ENCODE data around the gene MSANTD3. TPM values are rescaled to one million over a fixed set of nuclear protein-coding genes. Genes with fewer than 3 reads are reported as not detected.
"Not testable (repeated sequence)": the region's sequence is repeated elsewhere in the genome, so short reads cannot be mapped to it uniquely, and the experiment has no call there.

The MSANTD3 gene
- total RNA-seq, 5 donors from 2014 or later (not counting 1 experiment from before 2014, with no cell fraction given), result 7.7 to 15.3 (median 13.1) TPM

- Histone ChIP-seq H3K4me1 (ENCODE audit: control insufficient read depth in 1 of 2, extremely low read depth in 1 of 2, insufficient read depth in 2 of 2, low read length in 2 of 2) (peaks cover 10 to 12% of the 10 kb centered on the region in 2 experiments), H3K9me3 (no peaks in the 10 kb centered on the region), H3K4me3 (ENCODE audit: control insufficient read depth in 1 of 2, extremely low read depth in 1 of 2, low read length in 1 of 2) (peak overlapping the region; percentile 64 to 88), H3K36me3 (ENCODE audit: control insufficient read depth in 2 of 2, extremely low read depth in 1 of 2, insufficient read depth in 1 of 2, low read length in 1 of 2) (no peaks in the 10 kb centered on the region), H3K27ac (ENCODE audit: low read length) (no peak overlapping the region), H3K27me3 (replicated peaks in 1 of 2; ENCODE audit: control insufficient read depth in 2 of 2, extremely low read depth in 1 of 2, insufficient read depth in 2 of 2, low read length in 1 of 2) (peaks cover 0 to 9% of the 10 kb centered on the region in 2 experiments)
- CTCF ChIA-PET, result interaction anchor here in 1 of 2 donors (1.0 to 1.4 kb wide), 4 partner anchors 15 to 88 kb away, joined by 3 to 5 read pairs (median 4); no protein-coding TSS in a partner anchor
- Mint-ChIP-seq H3K27ac (peak overlapping the region; percentile 74 to 87), H3K9me3 (peaks cover 0 to 3% (median 0%) of the 10 kb centered on the region in 3 donors), H3K27me3 (peaks cover 14 to 17% of the 10 kb centered on the region in 2 donors), H3K4me3 (peak overlapping the region; percentile 82 to 89 (median 87)), H3K4me1 (peaks cover 13 to 14% (median 13%) of the 10 kb centered on the region in 3 donors), H3K36me3 (no peaks in the 10 kb centered on the region)
- DNase-seq, result peak; percentile 62 to 92 (median 81)
- ATAC-seq (replicated peaks in 1 of 4), result peak; percentile 99 to 100 (median 100)
- POLR2A ChIA-PET, result no interaction called here
- 10% methylated on average over 14 of the region's 38 CpGs for whole genome bisulfite sequencing (ENCODE audit: insufficient coverage)
These were observed 15.3 kb upstream of the MSANTD3 start for GRCh38 chr9:100411472-100412283.

DNA sequence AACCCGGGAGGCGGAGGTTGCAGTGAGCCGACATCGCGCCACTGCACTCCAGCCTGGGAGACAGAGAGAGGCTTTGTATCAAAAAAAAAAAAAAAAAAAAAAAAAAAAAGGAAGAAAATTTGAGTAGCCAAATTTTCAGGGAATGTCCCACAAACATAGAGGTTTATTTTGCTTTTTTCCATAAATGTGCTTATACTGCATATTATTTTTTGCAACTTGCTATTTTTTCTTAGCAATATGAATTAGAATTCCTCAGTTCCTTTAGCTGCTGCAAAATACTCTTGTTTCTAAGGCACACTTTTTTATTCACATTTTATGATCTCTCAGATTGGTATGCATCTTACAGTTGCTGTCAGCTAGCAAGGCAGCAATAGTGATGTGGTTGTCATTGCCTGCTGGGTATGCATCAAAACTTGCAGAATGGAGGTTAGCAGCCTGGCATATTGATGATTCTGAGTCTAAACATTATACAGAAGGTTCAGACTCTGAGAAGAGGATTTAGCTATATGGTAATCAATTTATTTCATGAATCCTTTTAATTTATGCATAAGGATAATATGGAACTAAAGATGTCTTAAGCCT lies 13.0 kb upstream of the MSANTD3 start:
- peaks cover 0 to 3% (median 0%) of the 10 kb centered on the region in 3 donors for H3K9me3 Mint-ChIP-seq
- Histone ChIP-seq H3K9me3 (no peaks in the 10 kb centered on the region), H3K4me1 (ENCODE audit: control insufficient read depth in 1 of 2, extremely low read depth in 1 of 2, insufficient read depth in 2 of 2, low read length in 2 of 2) (peaks cover 10 to 12% of the 10 kb centered on the region in 2 experiments), H3K27ac (ENCODE audit: low read length) (no peak overlapping the region), H3K36me3 (ENCODE audit: control insufficient read depth in 2 of 2, extremely low read depth in 1 of 2, insufficient read depth in 1 of 2, low read length in 1 of 2) (no peaks in the 10 kb centered on the region), H3K27me3 (replicated peaks in 1 of 2; ENCODE audit: control insufficient read depth in 2 of 2, extremely low read depth in 1 of 2, insufficient read depth in 2 of 2, low read length in 1 of 2) (peaks cover 0 to 10% of the 10 kb centered on the region in 2 experiments), H3K4me3 (ENCODE audit: control insufficient read depth in 1 of 2, extremely low read depth in 1 of 2, low read length in 1 of 2) (no peak overlapping the region)
- ChIA-PET POLR2A (interaction anchor here (0.6 to 0.7 kb wide), 2 partner anchors 444 to 1339 kb away, joined by 3 read pairs; no protein-coding TSS in a partner anchor), CTCF (interaction anchor here in 1 of 2 donors (0.7 to 0.8 kb wide), 2 partner anchors 1182 to 1229 kb away, joined by 3 to 6 read pairs; no protein-coding TSS in a partner anchor)
- no peaks in the 10 kb centered on the region for H3K36me3 Mint-ChIP-seq
- ATAC-seq (replicated peaks in 1 of 4) (no peak), DNase-seq (no peak)
- WGBS (ENCODE audit: insufficient coverage), result 82% methylated on average over 5 of the region's 5 CpGs
- H3K4me1 Mint-ChIP-seq, result peaks cover 13 to 14% (median 13%) of the 10 kb centered on the region in 3 donors
- H3K27ac Mint-ChIP-seq, result no peak overlapping the region
- H3K27me3 Mint-ChIP-seq, result peaks cover 10 to 23% of the 10 kb centered on the region in 2 donors
- no peak overlapping the region for H3K4me3 Mint-ChIP-seq

- no peaks in the 10 kb centered on the region for H3K9me3 ChIP-seq
- DNase-seq, result no peak
- no peak for ATAC-seq (replicated peaks in 1 of 4)
- H3K27ac ChIP-seq (ENCODE audit: low read length), result no peak overlapping the region
- H3K36me3 Mint-ChIP-seq, result no peaks in the 10 kb centered on the region
- no peaks in the 10 kb centered on the region for H3K9me3 Mint-ChIP-seq
- peaks cover 22 to 38% of the 10 kb centered on the region in 2 donors for H3K27me3 Mint-ChIP-seq
- H3K27ac Mint-ChIP-seq, result no peak overlapping the region
- WGBS (ENCODE audit: insufficient coverage), result no CpG with 5 or more reads among the region's 4 CpGs
- H3K4me1 ChIP-seq (ENCODE audit: control insufficient read depth in 1 of 2, extremely low read depth in 1 of 2, insufficient read depth in 2 of 2, low read length in 2 of 2), result no peaks in the 10 kb centered on the region
- H3K4me3 ChIP-seq (ENCODE audit: control insufficient read depth in 1 of 2, extremely low read depth in 1 of 2, low read length in 1 of 2), result no peak overlapping the region
- no peak overlapping the region for H3K4me3 Mint-ChIP-seq
- ChIA-PET CTCF (no interaction called here), POLR2A (no interaction called here)
- H3K36me3 ChIP-seq (ENCODE audit: control insufficient read depth in 2 of 2, extremely low read depth in 1 of 2, insufficient read depth in 1 of 2, low read length in 1 of 2), result no peaks in the 10 kb centered on the region
- no peaks in the 10 kb centered on the region for H3K4me1 Mint-ChIP-seq
- peaks cover 0 to 18% of the 10 kb centered on the region in 2 experiments for H3K27me3 ChIP-seq (replicated peaks in 1 of 2; ENCODE audit: control insufficient read depth in 2 of 2, extremely low read depth in 1 of 2, insufficient read depth in 2 of 2, low read length in 1 of 2)
These were observed 9.1 kb upstream of the MSANTD3 start for GRCh38 chr9:100417815-100418214.

DNA sequence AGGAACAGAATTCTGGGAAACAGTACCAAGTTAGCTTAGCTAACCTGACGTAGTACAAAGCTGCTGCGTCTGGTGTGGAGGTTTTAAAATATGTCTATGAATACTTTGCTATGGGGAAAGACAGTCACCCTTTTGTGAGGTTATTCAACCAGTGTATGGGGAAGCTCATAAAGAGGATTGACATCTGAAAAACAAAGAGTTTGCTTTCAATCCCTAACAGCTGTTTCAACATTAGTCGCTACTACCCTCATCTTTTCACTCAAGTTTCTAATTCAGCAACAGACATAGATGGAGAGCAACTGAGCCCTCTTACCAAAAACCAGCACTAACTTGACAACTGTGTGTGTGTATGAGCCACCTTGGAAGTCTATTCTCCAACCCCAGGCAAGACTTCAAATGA lies 7.8 kb upstream of the MSANTD3 start:
- ChIA-PET POLR2A (interaction anchor here in 1 of 2 donors (0.7 kb wide), 1 partner anchor 505 kb away, joined by 3 read pairs; no protein-coding TSS in a partner anchor), CTCF (no interaction called here)
- Histone ChIP-seq H3K27ac (ENCODE audit: low read length) (no peak overlapping the region), H3K36me3 (ENCODE audit: control insufficient read depth in 2 of 2, extremely low read depth in 1 of 2, insufficient read depth in 1 of 2, low read length in 1 of 2) (no peaks in the 10 kb centered on the region), H3K27me3 (replicated peaks in 1 of 2; ENCODE audit: control insufficient read depth in 2 of 2, extremely low read depth in 1 of 2, insufficient read depth in 2 of 2, low read length in 1 of 2) (peaks cover 0 to 18% of the 10 kb centered on the region in 2 experiments), H3K4me1 (ENCODE audit: control insufficient read depth in 1 of 2, extremely low read depth in 1 of 2, insufficient read depth in 2 of 2, low read length in 2 of 2) (no peaks in the 10 kb centered on the region), H3K4me3 (ENCODE audit: control insufficient read depth in 1 of 2, extremely low read depth in 1 of 2, low read length in 1 of 2) (no peak overlapping the region), H3K9me3 (no peaks in the 10 kb centered on the region)
- Mint-ChIP-seq H3K4me3 (no peak overlapping the region), H3K9me3 (no peaks in the 10 kb centered on the region), H3K27me3 (peaks cover 22 to 36% of the 10 kb centered on the region in 2 donors), H3K4me1 (no peaks in the 10 kb centered on the region), H3K27ac (no peak overlapping the region), H3K36me3 (no peaks in the 10 kb centered on the region)
- DNase-seq, result no peak
- 100% methylated on average over 2 of the region's 3 CpGs for WGBS (ENCODE audit: insufficient coverage)
- no peak for ATAC-seq (replicated peaks in 1 of 4)

DNA sequence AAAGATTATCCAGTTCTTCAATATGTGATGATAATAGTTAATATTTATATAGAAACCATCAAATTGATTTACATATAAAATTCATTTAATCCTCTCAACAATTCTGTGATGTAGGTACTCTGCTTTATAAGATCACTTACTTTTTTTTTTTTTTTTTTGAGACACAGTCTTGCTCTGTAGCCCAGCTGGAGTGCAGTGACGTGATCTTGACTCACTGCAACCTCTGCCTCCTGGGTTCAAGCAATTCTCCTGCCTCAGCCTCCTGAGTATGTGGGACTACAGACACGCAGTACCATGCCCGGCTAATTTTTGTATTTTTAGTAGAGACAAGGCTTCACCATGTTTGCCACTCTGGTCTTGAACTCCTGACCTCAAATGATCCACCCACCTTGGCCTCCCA lies 5.8 kb upstream of the MSANTD3 start:
- H3K9me3 Mint-ChIP-seq; H3K9me3 ChIP-seq; ATAC-seq (replicated peaks in 1 of 4); H3K4me1 ChIP-seq (ENCODE audit: control insufficient read depth in 1 of 2, extremely low read depth in 1 of 2, insufficient read depth in 2 of 2, low read length in 2 of 2); H3K4me3 Mint-ChIP-seq; H3K36me3 ChIP-seq (ENCODE audit: control insufficient read depth in 2 of 2, extremely low read depth in 1 of 2, insufficient read depth in 1 of 2, low read length in 1 of 2); CTCF ChIA-PET; POLR2A ChIA-PET; DNase-seq; H3K27ac Mint-ChIP-seq; H3K4me1 Mint-ChIP-seq; H3K27ac ChIP-seq (ENCODE audit: low read length); H3K36me3 Mint-ChIP-seq; H3K4me3 ChIP-seq (ENCODE audit: control insufficient read depth in 1 of 2, extremely low read depth in 1 of 2, low read length in 1 of 2): not testable (repeated sequence)
- H3K27me3 Mint-ChIP-seq, result peaks cover 16 to 35% of the 10 kb centered on the region in 2 donors
- H3K27me3 ChIP-seq (replicated peaks in 1 of 2; ENCODE audit: control insufficient read depth in 2 of 2, extremely low read depth in 1 of 2, insufficient read depth in 2 of 2, low read length in 1 of 2), result peaks cover 0 to 15% of the 10 kb centered on the region in 2 experiments
- WGBS (ENCODE audit: insufficient coverage), result 56% methylated on average over 1 of the region's 3 CpGs

DNA sequence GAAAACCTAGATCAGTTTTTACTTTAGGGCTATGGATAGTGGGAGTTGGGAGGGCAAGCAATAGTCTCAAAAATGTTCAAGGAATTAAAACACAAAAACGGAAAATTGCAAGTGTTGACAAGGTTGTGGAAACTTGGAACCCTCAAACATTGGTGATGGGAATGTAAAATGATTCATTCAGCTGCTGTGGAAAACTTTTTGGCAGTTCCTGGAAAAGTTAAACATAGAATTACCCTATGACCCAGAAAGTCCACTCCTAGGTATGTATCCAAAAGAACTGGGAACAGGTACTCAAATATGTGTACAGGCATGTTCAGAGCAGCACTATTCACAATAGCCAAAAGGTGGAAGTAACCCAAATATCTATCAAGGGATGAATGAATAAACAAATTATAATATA lies 1.2 kb upstream of the MSANTD3 start:
- Histone ChIP-seq H3K36me3 (ENCODE audit: control insufficient read depth in 2 of 2, extremely low read depth in 1 of 2, insufficient read depth in 1 of 2, low read length in 1 of 2) (no peaks in the 10 kb centered on the region), H3K27ac (ENCODE audit: low read length) (no peak overlapping the region), H3K9me3 (no peaks in the 10 kb centered on the region), H3K4me3 (ENCODE audit: control insufficient read depth in 1 of 2, extremely low read depth in 1 of 2, low read length in 1 of 2) (no peak overlapping the region), H3K4me1 (ENCODE audit: control insufficient read depth in 1 of 2, extremely low read depth in 1 of 2, insufficient read depth in 2 of 2, low read length in 2 of 2) (peaks cover 5 to 15% of the 10 kb centered on the region in 2 experiments), H3K27me3 (replicated peaks in 1 of 2; ENCODE audit: control insufficient read depth in 2 of 2, extremely low read depth in 1 of 2, insufficient read depth in 2 of 2, low read length in 1 of 2) (peaks cover 0 to 10% of the 10 kb centered on the region in 2 experiments)
- H3K4me3 Mint-ChIP-seq, result peak overlapping the region; percentile 93 to 99 (median 98)
- no peak for DNase-seq
- peak overlapping the region in 1 of 2 donors; percentile 93 for H3K27ac Mint-ChIP-seq
- peaks cover 33 to 44% (median 39%) of the 10 kb centered on the region in 3 donors for H3K4me1 Mint-ChIP-seq
- POLR2A ChIA-PET, result interaction anchor here in 1 of 2 donors (0.6 kb wide), 1 partner anchor 403 kb away, joined by 7 read pairs; no protein-coding TSS in a partner anchor
- no CpG with 5 or more reads among the region's 1 CpG for WGBS (ENCODE audit: insufficient coverage)
- peaks cover 4 to 11% of the 10 kb centered on the region in 2 donors for H3K27me3 Mint-ChIP-seq
- no peaks in the 10 kb centered on the region for H3K36me3 Mint-ChIP-seq
- no peaks in the 10 kb centered on the region for H3K9me3 Mint-ChIP-seq
- CTCF ChIA-PET, result interaction anchor here in 1 of 2 donors (0.7 to 0.9 kb wide), 2 partner anchors 11 to 59 kb away, joined by 3 read pairs; no protein-coding TSS in a partner anchor
- ATAC-seq (replicated peaks in 1 of 4), result no peak
